Transverse colon (tissue), 4 donors: ENCODE measurements around the gene RTN4RL1. TPM values are rescaled to one million over a fixed set of nuclear protein-coding genes. Genes with fewer than 3 reads are reported as not detected.

ENCODE experiments used
- DNase-seq: peaks from one replicate; pipeline ENCODE4 v3.0.0-alpha.2; 2019
- H3K27ac ChIP-seq, 4 donors: fragments of 200-600 bp; sonication (generic); 2 replicates each; pipeline ENCODE4 v1.5.1; 2016 to 2018; ENCODE audit warnings: inconsistent platforms in 4 of 4
- H3K27me3 ChIP-seq: fragments of 200-600 bp; sonication (generic); 2 replicates; pipeline ENCODE4 v1.5.1; 2017; ENCODE audit warnings: inconsistent platforms
- H3K36me3 ChIP-seq, 4 donors: fragments of 200-600 bp; sonication (generic); 2 replicates each; pipeline ENCODE4 v1.5.1; 2017 to 2019; ENCODE audit warnings: inconsistent platforms in 4 of 4
- H3K4me1 ChIP-seq, 4 donors: fragments of 200-600 bp; sonication (generic); 2 replicates each; pipeline ENCODE4 v1.5.1; 2017 to 2020; ENCODE audit warnings: inconsistent platforms in 4 of 4
- H3K4me3 ChIP-seq, 4 donors: fragments of 200-600 bp; sonication (generic); 1 replicate in 1 of 4; 2 replicates in 3 of 4; pipeline versions ENCODE4 v1.5.1 to v1.6.1; 2017 to 2019; ENCODE audit warnings: inconsistent platforms in 4 of 4
- H3K9me3 ChIP-seq, 2 donors: fragments of 200-600 bp; sonication (generic); 2 replicates each; pipeline ENCODE4 v1.5.1; 2017 to 2019; ENCODE audit warnings: inconsistent platforms in 2 of 2
- CTCF ChIP-seq, 5 experiments: fragments of 200-600 bp in 3 of 5; fragments of 450-650 bp in 2 of 5; sonication (generic) in 3 of 5; IDR thresholded peaks; 1 replicate in 2 of 5; 2 replicates in 3 of 5; pipeline ENCODE4 v1.5.1; 2016 to 2017; ENCODE audit warnings: antibody characterized with exemption in 5 of 5, inconsistent platforms in 3 of 5, mild to moderate bottlenecking in 2 of 5, moderate library complexity in 1 of 5
- EP300 ChIP-seq: sonication (generic); formaldehyde crosslinking; IDR thresholded peaks from one replicate; pipeline ENCODE4 v1.6.1; 2017; ENCODE audit warnings: antibody characterized with exemption, low read depth
- POLR2A ChIP-seq: fragments of 450-650 bp; IDR thresholded peaks from one replicate; pipeline ENCODE4 v1.6.1; 2016; ENCODE audit warnings: antibody characterized with exemption, mild to moderate bottlenecking, moderate library complexity
- POLR2AphosphoS5 ChIP-seq, 3 donors: sonication (generic); formaldehyde crosslinking; IDR thresholded peaks; one replicate each; pipeline ENCODE4 v1.6.1; 2016; ENCODE audit warnings: antibody characterized with exemption in 3 of 3
- WGBS, 2 donors: methylation state at CpG; one replicate each; pipeline ENCODE4 v1.1.5; 2018; ENCODE audit warnings: low coverage in 1 of 2; 5-methylcytosine and 5-hydroxymethylcytosine counted together
- in situ Hi-C, 4 donors: fragments of 200-750 bp; cut with MboI; loops; one replicate each; pipeline versions ENCODE4 v1.15.0 to v1.15.1; 2017; ENCODE audit warnings: low sequenced_read_pairs in 3 of 4, low pct_ligation_motif_present in 1 of 4, low pct_unique_long_range_greater_than_20kb in 1 of 4
- intact Hi-C: fragments of 100-400 bp; cut with DNase I; formaldehyde crosslinking; loops from one replicate; pipeline ENCODE4 v1.15.1; 2023; ENCODE audit warnings: low total_unique reads
- total RNA-seq, 4 donors: library from RNA; depleted of rRNA; stranded (reverse); fragments of >200 nt; gene quantifications; one replicate each; pipeline ENCODE4 v1.1.0, GENCODE V29; 2016

RTN4RL1 gene
- total RNA-seq, 4 donors from 2014 or later: 0.27 to 0.60 (median 0.48) TPM; not detected in 1

DNA sequence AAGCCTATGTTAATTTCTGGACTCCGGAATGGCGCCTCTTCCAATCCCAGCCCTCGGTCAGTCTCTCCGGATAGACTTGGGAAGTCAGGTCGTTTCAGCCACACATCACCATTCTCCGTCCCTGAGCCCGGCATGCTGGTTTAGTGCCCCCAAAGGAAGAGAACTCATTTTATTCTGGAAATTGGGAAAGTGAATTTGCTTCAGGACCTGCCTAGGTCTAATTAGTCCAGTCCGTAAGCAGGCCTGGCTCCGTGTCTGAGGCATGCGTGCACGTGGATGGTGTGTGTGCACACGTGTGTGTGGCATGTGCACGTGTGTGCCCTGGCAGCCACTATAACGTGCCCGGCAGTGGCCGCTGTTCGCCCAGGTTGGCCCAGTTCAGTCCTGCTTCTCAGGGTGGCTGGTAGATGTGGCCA lies 117.9 kb downstream of the RTN4RL1 start:
- DNase-seq: no peak
- Histone ChIP-seq H3K27me3 (peaks cover 84% of the 10 kb centered on the region), H3K9me3 (no peaks in the 10 kb centered on the region), H3K4me1 (peaks cover 7 to 28% (median 12%) of the 10 kb centered on the region in 4 donors), H3K36me3 (no peaks in the 10 kb centered on the region), H3K27ac (no peak overlapping the region), H3K4me3 (no peak overlapping the region)
- intact Hi-C loops: no loop called here
- TF ChIP-seq POLR2A (no peak), POLR2AphosphoS5 (IDR thresholded peaks at IDR 0.05) (no peak), EP300 (no peak), CTCF (IDR thresholded peaks at IDR 0.05) (no peak)
- in situ Hi-C loops: loop anchor here in 2 of 4 donors (10.0 kb wide), 2 partner anchors 108 to 118 kb away; partner anchors contain the start of gene RTN4RL1 (in 1 of the 2)
- WGBS, 2 donors: 76 to 80% methylated on average over 3 to 17 of the region's 17 CpGs

GRCh38 chr17:1906662-1907101 lies 118.5 kb downstream of the RTN4RL1 start:
- Histone ChIP-seq H3K36me3 (no peaks in the 10 kb centered on the region), H3K9me3 (no peaks in the 10 kb centered on the region), H3K4me1 (peaks cover 7 to 28% (median 12%) of the 10 kb centered on the region in 4 donors), H3K4me3 (no peak overlapping the region), H3K27ac (no peak overlapping the region), H3K27me3 (peaks cover 78% of the 10 kb centered on the region)
- no peak for DNase-seq
- in situ Hi-C loops: loop anchor here in 2 of 4 donors (10.0 kb wide), 2 partner anchors 108 to 118 kb away; partner anchors contain the start of gene RTN4RL1 (in 1 of the 2)
- no peak for TF ChIP-seq EP300
- TF ChIP-seq CTCF (IDR thresholded peaks at IDR 0.05): no peak
- TF ChIP-seq POLR2A: no peak
- TF ChIP-seq POLR2AphosphoS5 (IDR thresholded peaks at IDR 0.05): no peak
- intact Hi-C loops: no loop called here
- 40 to 50% methylated on average over 2 to 8 of the region's 8 CpGs for WGBS, 2 donors

DNA sequence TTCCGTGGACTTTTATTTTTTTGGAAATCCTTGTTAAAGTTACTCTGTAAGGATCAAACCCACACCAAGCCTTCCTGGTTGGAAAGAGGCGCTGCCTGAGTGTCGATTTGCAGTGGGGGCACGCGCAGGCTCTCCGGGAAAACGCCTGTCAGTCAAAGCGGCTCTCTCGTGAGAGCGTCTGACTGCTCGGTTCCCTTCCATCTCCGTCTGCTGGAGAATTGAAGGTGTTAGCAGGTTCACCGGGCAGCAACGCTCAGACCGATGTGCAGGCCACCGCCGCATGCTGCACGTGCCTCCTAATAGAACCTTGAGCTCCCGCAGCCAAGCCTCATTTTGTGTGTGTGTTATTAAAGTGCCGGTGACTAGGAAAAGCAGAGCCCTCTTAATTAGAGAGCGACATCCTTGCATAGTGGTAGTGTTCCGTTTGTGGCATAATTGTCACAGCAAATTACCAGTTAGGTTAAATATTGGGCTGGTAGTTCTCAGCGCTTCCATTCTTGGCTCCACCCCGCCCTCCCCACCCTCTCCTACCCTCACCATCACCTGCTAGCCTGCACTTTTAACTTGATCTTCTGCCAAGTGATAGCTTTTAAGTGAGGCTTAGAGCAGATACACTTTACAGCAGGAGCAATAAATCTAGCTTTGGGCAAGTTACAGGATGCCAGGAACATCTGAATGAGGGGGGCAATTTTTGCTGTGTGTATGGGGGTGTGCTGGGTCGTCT lies 119.8 kb downstream of the RTN4RL1 start:
- no peak for TF ChIP-seq CTCF (IDR thresholded peaks at IDR 0.05)
- no peak for TF ChIP-seq POLR2AphosphoS5 (IDR thresholded peaks at IDR 0.05)
- TF ChIP-seq POLR2A: no peak
- TF ChIP-seq EP300: no peak
- H3K36me3 ChIP-seq: no peaks in the 10 kb centered on the region
- DNase-seq: no peak
- in situ Hi-C loops: loop anchor here in 2 of 4 donors (10.0 kb wide), 2 partner anchors 109 to 119 kb away; partner anchors contain the start of gene RTN4RL1 (in 1 of the 2)
- no peaks in the 10 kb centered on the region for H3K9me3 ChIP-seq
- intact Hi-C loops: no loop called here
- H3K4me1 ChIP-seq: peaks cover 7 to 28% (median 12%) of the 10 kb centered on the region in 4 donors
- no peak overlapping the region for H3K4me3 ChIP-seq
- peaks cover 65% of the 10 kb centered on the region for H3K27me3 ChIP-seq
- H3K27ac ChIP-seq: no peak overlapping the region
- 31% methylated on average over 23 of the region's 25 CpGs; no CpG with 5 or more reads in 1 of the 2 donors for WGBS, 2 donors
